ENCODE measurements around the gene CCDC43. TPM values are rescaled to one million over a fixed set of nuclear protein-coding genes. Genes with fewer than 3 reads are reported as not detected.
"Not testable (repeated sequence)": the region's sequence is repeated elsewhere in the genome, so short reads cannot be mapped to it uniquely, and the experiment has no call there.

The CCDC43 gene
- total and polyA plus RNA-seq, 7 donors: 10.2 to 20.8 (median 14.9) TPM

- H3K27me3 ChIP-seq: peaks cover 0 to 9% (median 0%) of the 10 kb centered on the region in 3 donors
- peak overlapping the region; percentile 73 to 87 (median 80) for H3K27ac ChIP-seq
- 16 to 26% methylated on average over 4 of the region's 4 CpGs for WGBS, 2 donors
- H3K36me3 ChIP-seq: no peaks in the 10 kb centered on the region
- intact Hi-C loops (cut with DNase I): no loop called here
- TF ChIP-seq EP300 (IDR thresholded peaks at IDR 0.05) (no peak), POLR2A (IDR thresholded peaks at IDR 0.05) (no peak), POLR2AphosphoS5 (IDR thresholded peaks at IDR 0.05) (no peak), CTCF (IDR thresholded peaks at IDR 0.05) (no peak)
- H3K4me1 ChIP-seq: peaks cover 0 to 20% (median 13%) of the 10 kb centered on the region in 4 donors
- no peaks in the 10 kb centered on the region for H3K9me3 ChIP-seq
- no peak for DNase-seq
- peak overlapping the region; percentile 52 to 73 (median 66) for H3K4me3 ChIP-seq
Observed at GRCh38 chr17:44707755-44708400, 18.3 kb upstream of the CCDC43 start.

- 87 to 92% methylated on average over 10 of the region's 10 CpGs for whole genome bisulfite sequencing, 2 donors
- H3K9me3 ChIP-seq; H3K27ac ChIP-seq; intact Hi-C loops (cut with DNase I); H3K36me3 ChIP-seq; H3K4me1 ChIP-seq; DNase-seq; H3K4me3 ChIP-seq; H3K27me3 ChIP-seq: not testable (repeated sequence)
Observed at GRCh38 chr17:44700288-44700687, 10.7 kb upstream of the CCDC43 start.

- H3K27me3 ChIP-seq: no peaks in the 10 kb centered on the region
- no peak overlapping the region for H3K4me3 ChIP-seq
- no peak overlapping the region for H3K27ac ChIP-seq
- intact Hi-C loops (cut with DNase I): no loop called here
- DNase-seq: no peak
- 43 to 73% methylated on average over 11 of the region's 11 CpGs for WGBS, 2 donors
- no peaks in the 10 kb centered on the region for H3K36me3 ChIP-seq
- no peaks in the 10 kb centered on the region for H3K9me3 ChIP-seq
- H3K4me1 ChIP-seq: peaks cover 0 to 14% (median 12%) of the 10 kb centered on the region in 4 donors
- no peak for TF ChIP-seq POLR2AphosphoS5 (IDR thresholded peaks at IDR 0.05)
- no peak for TF ChIP-seq POLR2A (IDR thresholded peaks at IDR 0.05)
- no peak for TF ChIP-seq EP300 (IDR thresholded peaks at IDR 0.05)
- TF ChIP-seq CTCF (IDR thresholded peaks at IDR 0.05): no peak
Observed at GRCh38 chr17:44693609-44694008, 4.0 kb upstream of the CCDC43 start.

- not testable (repeated sequence) for H3K9me3 ChIP-seq
Observed at GRCh38 chr17:44690746-44691306, 1.2 kb upstream of the CCDC43 start.

GRCh38 chr17:44688675-44689476 lies 700 bp downstream of the CCDC43 start:
- DNase-seq: no peak

More at GRCh38 chr17:44690746-44691306, 1.2 kb upstream of the CCDC43 start:
- DNase-seq; H3K27me3 ChIP-seq; intact Hi-C loops (cut with DNase I); H3K4me3 ChIP-seq; H3K36me3 ChIP-seq: not testable (repeated sequence)
- H3K27ac ChIP-seq: peak overlapping the region; percentile 76 to 87 (median 82)
- WGBS, 2 donors: 82 to 88% methylated on average over 21 of the region's 21 CpGs
- peaks cover 0 to 21% (median 17%) of the 10 kb centered on the region in 4 donors for H3K4me1 ChIP-seq

More at GRCh38 chr17:44688675-44689476, 700 bp downstream of the CCDC43 start:
- Histone ChIP-seq H3K27ac (peak overlapping the region; percentile 76 to 87 (median 82)), H3K4me1 (peaks cover 0 to 21% (median 17%) of the 10 kb centered on the region in 4 donors), H3K4me3 (peak overlapping the region; percentile 64 to 68 (median 66)), H3K27me3 (no peaks in the 10 kb centered on the region), H3K36me3 (peaks cover 0 to 16% (median 0%) of the 10 kb centered on the region in 4 donors), H3K9me3 (no peaks in the 10 kb centered on the region)
- TF ChIP-seq POLR2AphosphoS5 (IDR thresholded peaks at IDR 0.05) (no peak), CTCF (IDR thresholded peaks at IDR 0.05) (no peak), POLR2A (IDR thresholded peaks at IDR 0.05) (no peak), EP300 (IDR thresholded peaks at IDR 0.05) (no peak)
- intact Hi-C loops (cut with DNase I): no loop called here
- WGBS, 2 donors: 1 to 3% methylated on average over 13 of the region's 13 CpGs

Measured in sigmoid colon (tissue), 7 donors.